Measurements from ENCODE around the gene SCCPDH.

SCCPDH gene

DNA sequence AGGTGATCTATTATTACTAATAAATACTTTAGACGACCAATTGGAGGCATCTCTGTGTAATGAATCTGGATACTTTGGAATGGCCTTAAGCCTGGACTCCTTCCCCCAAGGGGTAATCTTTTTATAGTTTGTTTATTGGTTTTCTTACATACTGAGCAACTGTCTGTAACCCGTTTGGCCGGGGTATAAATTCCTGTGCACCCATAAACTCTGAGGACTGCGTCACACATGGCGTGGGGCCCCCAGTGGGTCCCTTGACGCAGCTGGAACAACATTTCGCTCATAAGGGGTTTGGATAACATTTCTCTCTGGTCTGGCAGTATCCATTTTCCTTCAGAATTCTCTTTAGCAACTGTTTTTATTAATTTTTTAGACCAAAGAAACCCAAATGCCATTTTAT is 26.5 kb downstream of the SCCPDH start:
- no peak for DNase-seq (ENCODE audit: low spot score)

DNA sequence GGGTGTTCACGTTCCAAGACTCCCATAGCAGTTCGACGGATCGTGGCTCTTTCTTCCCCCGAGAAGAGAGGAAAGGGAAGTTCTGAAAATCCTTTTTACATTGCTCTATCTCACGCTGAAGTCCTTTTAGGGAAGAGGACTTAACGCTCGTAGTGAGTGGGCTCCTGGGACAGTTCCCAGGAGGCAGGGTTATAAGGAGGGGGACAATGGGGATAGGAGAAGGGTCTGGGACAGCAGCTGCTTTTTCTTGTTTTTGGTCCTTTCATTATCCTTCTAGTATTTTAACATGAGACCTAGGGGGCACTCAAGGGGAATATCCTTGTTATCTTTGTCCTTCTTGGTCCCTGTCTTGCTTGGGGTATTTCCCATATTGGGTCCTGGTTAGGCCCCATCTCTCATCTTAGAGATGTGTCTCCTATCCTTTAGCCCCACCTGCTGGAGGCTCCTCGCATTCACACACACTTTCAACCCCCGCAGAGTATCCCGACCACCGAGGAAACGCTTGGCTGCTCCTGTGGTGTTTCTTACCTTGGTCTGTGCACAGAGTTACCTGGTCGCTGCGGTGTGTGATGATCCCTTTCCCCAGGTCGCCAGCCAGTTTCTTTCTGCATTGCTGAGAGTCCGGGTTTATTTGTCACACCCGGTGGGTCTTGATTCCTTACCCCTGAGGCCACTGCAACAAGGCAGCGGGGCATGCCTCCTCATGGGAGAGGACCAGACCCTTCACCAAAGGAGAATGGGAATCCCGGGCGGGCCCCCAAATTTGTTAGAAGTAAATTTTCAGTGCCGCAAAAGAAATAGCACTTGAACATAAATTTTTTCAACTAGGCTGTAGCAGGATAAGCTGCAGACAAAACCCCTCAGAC is 29.7 kb downstream of the SCCPDH start:
- DNase-seq (ENCODE audit: low spot score) = peak; percentile 54

DNA sequence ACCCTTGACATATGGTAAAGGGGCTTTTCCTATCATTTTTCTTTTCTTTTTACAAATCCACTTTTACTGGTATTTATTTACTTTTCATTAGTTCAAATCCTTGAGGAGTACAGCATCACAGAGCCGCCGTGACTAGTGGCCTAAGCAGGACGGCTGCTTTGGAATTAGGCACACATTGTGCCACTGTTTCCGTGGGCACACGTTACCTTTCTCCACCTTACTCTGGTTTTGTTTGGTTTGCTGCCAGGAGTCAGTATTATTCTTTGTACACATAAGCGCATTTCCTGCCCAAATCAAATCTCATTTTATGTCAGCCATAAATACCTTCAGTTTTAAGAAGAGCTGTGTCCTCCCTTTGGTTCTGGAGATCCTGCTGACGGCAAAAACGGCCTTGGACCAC is 31.2 kb downstream of the SCCPDH start:
- DNase-seq (ENCODE audit: low spot score) = no peak

DNA sequence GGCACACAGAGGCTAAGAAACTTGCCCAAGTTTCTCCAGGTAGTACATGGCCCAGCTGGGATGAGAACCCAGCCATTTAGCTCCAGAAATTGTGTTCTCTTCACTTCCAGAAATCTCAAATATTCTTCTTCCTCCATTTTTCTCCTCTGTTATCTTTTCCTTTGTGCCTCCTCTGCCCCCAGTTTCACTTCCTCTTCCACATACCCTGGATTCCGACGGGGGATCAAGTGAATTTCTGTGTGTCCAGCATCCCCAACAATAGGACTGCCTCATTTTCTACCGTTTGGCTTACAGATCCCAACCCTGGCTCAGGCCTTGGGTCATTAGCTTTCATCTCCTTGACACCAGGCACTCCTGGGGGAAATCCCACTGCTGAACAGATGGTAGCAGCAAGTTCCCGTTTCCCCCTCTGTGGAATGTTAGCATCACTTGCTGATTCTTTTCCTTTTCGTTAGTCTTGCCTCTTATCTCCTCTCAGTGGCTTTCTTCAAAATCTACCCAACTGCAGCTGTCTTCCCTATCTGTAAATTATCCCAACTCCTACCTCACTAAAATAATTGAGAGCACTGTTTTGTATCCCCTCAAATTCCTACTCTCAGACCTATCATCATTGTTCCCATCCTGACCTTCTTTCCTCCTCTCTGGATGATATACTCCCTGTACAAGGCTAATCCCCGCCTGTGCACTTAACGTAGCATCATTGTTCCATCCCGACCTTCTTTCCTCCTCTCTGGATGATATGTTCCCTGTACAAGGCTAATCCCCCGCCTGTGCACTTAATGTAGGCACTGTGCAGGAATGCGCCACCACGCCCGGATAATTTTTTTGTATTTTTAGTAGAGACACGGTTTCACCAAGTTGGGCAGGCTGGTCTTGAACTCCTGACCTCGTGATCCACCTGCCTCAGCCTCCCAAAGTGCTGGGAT is 36.5 kb downstream of the SCCPDH start:
- no peak for DNase-seq (ENCODE audit: low spot score)

DNA sequence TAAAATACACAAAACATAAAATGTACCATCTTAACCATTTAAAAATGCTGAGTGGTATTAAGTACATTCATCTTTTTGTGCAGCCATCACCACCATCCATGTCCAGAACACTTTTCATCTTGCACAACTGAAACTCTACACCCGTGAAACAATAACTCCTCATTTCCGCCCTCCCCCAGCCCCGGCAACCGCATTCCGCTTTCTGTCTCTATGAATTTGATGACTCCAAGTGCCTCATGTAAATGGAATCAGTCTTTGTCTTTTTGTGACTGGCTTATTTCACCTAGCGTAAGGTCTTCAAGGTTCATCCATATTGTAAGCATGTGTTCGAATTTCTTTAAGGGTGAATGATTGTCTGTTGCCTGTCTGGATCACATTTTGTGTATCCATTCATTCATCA is 37.2 kb downstream of the SCCPDH start:
- no peak for DNase-seq (ENCODE audit: low spot score)

DNA sequence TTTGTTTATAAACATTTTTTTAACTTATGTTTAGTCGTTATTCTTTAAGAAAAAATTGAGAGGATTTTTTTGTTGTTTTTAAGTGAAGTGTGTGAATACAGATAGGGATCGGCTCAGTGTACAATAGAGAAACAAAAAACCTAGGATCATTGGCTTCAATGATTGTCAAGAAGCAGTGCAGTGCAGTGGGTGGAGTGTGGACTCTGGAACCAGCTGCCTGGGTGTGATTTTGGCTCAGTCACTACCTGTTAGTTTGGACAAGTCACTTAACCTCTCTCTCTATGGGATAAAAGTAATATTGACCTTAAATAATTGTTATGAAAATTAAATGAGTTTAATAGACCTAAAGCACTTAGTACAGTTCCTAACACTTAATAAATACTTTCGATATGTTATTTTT is 41.3 kb downstream of the SCCPDH start:
- DNase-seq (ENCODE audit: low spot score) = no peak

DNA sequence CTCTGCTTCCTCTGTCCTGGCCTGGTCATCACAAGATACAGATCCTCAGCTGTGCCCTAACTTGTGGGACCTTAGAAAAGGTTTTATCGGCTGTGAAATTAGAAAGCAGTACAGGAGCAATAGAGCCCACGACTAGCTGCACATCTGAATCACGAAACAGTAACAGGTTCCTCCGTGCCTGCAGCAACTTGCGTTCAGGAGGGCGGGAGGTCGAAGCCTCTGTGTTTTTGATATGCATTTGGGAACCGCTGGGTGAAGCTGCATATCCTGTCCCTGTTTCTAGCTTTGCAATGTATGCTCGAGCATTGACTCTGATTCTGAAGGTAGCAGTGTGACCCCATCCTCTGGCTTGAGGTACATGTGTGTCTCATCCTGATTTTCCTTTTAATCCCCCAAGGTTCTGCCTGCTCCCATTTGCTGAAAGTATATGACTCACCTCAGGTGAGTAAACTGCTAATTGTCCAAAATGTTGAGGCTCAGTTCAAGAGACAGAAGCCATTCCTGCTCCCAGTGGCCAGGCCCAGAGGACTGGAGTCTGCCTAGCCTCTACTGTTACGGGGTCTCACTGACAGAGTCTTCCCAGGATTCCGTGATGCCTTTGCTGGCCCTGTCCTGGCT is 44.3 kb downstream of the SCCPDH start:
- no peak for DNase-seq (ENCODE audit: low spot score)

DNA sequence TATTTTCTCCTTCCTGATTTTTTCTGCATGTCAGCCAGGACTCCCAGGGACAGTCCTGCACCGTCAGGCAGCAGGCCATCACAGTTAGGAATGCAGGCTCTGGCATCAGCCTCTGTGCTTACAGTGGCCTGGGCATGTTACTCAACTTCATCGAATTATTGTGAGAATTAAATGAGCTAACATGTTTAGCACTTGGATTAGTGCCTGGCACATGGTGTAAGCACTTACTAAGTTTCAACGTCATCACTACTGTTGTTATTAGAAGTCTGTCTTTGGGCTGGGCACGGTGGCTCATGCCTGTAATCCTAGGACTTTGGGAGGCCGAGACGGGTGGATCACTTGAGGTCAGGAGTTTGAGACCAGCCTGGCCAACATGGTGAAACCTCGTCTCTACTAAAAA is 45.1 kb downstream of the SCCPDH start:
- no peak for DNase-seq (ENCODE audit: low spot score)

DNA sequence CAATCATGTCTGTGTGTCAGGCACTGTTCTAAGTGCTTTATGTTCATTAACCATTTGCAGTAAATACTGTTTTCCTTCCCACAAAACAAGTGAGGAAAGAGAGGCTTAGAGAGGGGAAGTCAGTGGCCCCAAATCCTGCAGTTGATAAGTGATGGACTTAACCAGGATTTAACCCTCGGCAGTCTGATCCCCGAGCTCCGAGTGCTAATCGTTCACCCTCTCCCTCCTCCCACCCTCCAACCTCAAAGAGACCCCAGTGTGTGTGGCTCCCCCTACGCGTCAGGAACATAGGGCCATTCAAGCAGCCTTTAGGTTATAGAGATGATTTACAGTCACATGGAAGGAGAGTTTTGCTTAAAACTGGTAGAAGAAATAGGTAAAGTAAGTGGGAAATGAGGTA is 47.2 kb downstream of the SCCPDH start:
- DNase-seq (ENCODE audit: low spot score) = no peak

DNA sequence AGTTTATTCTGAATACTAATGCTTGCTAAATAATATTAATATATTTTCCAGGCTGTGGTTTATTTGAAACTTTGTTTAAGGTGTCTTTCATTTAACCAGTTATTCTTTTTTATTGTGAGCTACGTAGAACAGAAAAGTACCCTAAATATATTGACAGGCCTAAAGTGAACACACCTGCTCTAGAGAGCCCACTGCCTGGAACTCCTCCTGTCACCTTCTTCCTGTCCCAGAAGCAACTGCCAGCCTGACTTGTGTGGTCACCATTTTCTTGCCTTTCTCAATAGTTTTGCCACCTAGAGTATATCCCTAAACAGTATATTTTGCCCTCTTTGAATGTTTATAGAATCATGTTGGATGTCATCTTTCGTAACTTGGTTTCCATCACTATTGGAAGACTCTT is 48.5 kb downstream of the SCCPDH start:
- no peak for DNase-seq (ENCODE audit: low spot score)

DNA sequence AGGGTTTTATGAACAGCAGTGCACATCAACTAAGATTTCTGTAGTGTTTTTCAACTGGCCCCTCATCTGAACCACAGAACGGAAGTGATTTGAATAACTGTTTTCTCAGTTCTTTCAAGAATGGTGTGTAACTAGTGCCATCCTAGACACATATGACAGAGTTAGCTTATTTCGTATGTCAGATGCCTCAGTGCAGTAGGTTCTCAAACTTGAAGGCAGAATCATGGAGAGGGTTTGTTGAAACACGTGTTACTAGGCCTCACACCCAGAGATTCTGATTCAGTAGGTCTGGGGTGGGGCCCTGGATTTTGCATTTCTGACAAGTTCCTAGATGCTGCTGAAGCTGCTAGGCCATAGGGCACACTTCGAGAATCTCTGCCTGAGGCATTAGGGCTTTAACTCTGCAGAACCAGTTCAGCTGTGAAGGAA is 49.0 kb downstream of the SCCPDH start:
- DNase-seq (ENCODE audit: low spot score) = no peak

DNA sequence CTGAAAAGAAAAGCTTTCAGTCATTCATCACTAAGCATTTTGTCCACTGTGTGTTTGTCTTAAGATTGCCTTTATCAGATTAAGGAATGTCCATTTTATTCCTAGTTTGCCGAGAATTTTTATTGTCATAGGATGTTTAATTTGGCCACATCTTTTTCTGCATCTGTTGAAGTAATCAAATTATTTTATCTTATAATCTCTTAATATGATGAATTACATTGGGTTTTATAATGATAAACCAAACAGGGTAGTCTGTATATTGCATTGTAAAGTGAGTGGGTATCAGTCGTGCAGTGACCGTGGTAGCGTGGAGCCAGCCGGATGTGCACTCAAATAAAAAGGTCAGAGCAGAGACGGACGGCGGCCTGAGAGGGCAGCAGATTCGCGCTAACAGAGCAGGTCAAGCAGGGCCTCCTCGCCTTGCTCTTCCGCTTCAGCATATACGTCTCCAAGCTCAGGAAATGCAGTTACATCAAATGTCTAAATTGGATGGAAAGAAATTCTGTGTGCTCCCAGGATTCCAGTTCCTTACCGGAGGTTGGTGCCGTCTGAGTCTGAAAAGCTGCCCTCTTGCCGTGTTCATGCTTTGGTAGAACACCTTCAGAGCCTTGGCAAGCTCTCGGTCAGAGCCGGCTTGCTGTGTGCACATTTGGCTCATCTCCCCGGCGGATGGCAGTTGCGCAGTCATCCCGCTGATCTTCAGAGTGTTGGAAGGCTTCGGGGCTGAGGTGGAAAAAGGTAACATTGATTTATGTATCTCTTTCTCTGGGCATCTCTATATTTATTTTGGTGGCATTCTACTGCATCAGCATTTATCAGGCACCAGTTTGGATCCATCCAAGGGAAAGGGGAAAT is 51.5 kb downstream of the SCCPDH start:
- no peak for DNase-seq (ENCODE audit: low spot score)

DNA sequence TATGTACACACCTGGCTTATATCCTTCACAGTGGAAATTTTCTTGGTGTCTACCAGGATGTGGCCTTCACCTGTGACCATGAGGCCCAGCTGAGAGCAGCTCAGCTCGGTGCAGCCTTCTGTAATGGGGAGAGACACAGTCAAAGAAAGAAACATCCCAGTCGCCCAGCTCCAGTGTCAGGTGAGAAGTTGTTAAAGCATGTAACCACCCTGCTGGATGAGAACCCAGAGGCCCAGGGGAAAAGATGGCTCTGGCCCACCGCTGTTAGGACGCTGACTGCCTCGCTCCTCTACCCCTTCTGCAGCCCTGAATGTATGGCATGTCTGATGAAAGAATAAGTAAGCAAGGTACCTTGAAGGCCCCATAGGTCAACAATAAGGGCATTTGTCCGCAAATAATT is 52.7 kb downstream of the SCCPDH start:
- no peak for DNase-seq (ENCODE audit: low spot score)

DNA sequence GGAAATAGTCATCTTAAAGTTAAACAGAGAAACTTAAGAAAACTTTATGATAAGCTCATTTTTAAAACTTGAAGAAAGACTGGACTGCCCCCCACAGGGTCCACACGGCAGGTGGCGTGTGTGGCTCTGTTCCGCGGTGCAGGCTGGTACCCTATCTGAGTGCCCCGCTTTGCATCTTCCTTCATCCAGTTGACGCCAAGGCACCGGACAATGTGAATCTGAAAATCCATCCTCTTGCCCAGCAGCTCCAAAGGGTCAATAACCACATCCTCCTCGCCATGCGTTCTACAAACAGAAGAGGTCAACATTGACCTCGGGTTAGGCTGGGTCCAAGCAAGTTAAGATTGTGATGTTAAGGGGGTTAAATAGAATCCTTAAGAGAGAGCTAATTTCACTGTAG is 54.5 kb downstream of the SCCPDH start:
- DNase-seq (ENCODE audit: low spot score) = no peak

DNA sequence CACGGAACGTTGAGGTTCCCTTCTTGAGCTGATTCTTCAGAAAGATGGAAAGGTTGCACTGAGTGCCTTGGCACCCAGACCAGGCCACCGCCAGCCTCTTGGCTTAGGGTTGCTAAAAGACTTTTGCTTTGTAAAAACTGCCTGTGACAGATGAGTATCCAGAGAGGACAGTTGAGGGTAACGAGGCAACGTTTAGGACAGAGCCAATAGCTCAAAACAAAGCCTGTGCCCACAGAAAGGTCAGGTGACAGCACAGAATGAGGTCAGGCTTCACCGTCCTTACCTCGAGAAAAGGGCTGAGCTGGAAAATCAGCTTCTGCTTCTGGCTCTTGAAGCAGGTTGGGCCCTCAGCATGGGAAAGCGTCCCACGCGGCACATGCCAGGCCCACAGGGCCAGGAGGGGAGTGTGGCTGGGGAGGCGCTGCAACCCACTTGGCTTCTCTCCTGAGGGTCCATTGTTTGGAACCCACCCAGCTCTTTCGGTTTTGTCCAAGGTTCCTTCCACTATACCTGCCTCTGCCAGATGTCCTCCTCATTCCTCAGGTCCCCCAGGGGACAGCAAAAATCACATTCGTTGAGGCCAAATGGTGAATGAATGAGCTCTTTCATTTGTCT is 55.5 kb downstream of the SCCPDH start:
- DNase-seq (ENCODE audit: low spot score) = no peak

DNA sequence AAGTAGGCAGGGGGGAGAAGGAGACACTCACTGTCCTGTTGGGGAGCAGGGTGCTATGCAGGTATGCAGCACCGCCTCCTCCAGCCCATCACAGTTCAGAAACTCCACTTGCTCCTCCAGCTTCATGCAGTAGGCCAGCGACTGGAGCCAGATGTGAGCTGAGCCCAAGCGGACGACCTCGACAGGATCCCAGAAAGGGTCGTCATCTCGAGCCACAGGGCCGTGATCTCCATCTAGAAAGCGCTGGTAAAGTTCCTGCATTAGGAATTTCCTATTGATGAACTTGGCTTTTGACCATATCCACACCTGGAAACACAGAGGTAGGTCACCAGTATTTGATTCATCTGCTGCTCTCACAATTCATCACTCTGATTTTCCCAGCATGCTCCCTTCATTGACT is 56.1 kb downstream of the SCCPDH start:
- no peak for DNase-seq (ENCODE audit: low spot score)

DNA sequence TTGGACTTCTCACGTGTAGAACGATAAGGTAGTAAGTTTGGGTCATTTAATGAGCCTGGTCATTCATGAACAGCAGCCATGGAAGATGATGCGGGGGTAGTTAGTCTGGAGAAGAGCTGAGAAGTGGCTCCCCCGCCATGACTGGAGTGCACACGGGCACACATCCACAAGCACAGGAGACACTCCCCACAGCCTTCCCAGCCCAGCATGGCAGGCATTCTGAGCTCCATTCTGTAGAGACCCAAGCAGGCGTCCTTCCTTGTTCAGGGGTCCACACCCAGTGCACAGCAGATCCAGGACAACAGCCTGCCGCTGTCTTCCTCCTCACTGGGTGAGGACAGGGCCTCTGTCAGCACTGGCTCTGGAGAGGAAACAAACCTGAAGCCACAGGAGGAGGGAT is 57.0 kb downstream of the SCCPDH start:
- no peak for DNase-seq (ENCODE audit: low spot score)

DNA sequence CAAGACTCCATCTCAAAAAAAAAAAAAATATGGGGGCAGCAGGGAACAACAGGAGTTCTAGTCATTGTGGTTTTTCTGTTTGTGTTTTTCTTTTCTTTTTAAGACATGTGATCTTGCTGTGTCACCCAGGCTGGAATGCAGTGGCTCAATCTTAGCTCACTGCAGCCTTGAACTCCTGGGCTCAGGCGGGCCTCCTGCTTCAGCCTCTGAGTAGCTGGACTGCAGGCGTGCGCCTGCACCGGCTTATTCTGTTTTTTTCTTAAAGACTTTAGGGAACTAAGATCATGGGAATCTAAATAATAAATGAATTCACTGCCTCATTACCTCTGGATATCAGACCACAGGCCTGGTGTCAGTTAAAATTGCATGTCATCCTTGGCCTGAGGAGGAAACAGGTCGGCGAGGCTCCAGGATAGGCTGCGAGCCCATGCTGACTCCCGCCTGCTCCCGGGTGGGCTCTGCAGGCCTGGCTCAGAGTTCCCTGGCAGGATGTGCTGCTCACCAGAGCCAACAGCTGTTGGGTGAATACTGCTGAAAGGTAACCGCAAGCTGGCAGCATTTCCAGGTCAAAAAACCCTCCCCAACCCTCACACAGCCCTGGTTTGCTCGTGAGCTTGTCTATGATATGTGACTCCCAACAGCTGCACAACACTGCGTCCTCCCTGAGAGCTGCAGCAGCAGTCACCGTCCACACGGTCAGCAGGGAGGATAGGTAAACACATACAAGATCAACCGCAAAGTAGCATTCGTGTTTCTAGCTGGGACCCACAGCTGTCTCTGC is 58.1 kb downstream of the SCCPDH start:
- DNase-seq (ENCODE audit: low spot score) = no peak

DNA sequence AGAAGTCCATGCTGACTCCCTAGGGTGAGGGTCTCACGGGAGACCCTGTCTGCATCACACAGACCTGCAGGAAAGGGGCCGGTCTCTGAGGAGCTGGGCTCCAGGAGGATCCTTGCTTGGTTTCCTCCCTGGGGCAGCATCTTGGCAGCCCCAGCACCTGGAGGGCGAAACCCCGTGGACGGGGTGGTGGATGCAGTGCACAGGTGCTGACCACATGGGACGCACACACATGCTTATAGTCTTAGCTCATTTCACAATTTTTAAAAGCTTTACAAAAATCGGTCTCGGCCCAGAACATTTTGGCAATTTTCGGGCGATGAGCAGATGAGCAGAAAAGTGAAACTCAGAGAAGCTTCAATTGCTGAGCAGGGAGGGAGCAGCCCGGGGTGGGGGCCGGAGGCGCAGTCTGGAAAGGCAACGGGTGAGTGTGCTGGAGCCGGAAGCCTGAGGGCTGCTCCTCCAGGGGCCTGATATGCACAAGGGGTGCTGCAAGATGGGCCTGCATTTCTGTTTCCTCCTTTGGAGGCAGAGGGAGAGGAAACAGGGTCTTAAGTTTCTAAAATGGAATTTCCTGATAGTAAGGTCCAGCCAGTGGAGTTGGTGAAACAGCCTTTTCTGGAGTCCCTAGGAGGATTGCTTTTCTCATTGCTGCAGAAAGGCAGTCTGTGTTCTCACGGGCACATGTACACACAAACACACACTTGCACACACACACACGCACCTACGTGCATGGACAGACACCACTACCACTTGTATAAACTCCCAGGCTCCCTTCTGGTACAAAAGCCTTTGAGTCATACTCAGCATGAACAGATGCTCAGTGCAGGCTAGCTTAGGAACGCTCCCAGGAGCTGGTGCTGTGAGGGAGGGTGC is 60.6 kb downstream of the SCCPDH start:
- DNase-seq (ENCODE audit: low spot score) = no peak

All from hematopoietic multipotent progenitor cell treated with erythropoietin and hydrocortisone succinate and interleukin-3 and kit ligand, for 15 days (in vitro differentiated cells).